GM18519 (cell line): ENCODE results near the gene TET1.
"Not testable (repeated sequence)": the region's sequence is repeated elsewhere in the genome, so short reads cannot be mapped to it uniquely, and the experiment has no call there.

ENCODE experiments used
- ATAC-seq: cut with Tn5 transposase; IDR thresholded peaks from one replicate; pipeline ENCODE4 v1.9.1; 2021; ENCODE audit warnings: mild to moderate bottlenecking, moderate library complexity; ENCODE audit not compliant: unreplicated experiment, low FRiP score

TET1 gene

GRCh38 chr10:68560186-68560942, at the start of gene TET1:
TET1 (plus strand) TSS chr10:68560337; CDS start chr10:68572339, 12,002 bp downstream.
- no peak for ATAC-seq

GRCh38 chr10:68516216-68516615, 43.9 kb upstream of the TET1 start:
- ATAC-seq: not testable (repeated sequence)

DNA sequence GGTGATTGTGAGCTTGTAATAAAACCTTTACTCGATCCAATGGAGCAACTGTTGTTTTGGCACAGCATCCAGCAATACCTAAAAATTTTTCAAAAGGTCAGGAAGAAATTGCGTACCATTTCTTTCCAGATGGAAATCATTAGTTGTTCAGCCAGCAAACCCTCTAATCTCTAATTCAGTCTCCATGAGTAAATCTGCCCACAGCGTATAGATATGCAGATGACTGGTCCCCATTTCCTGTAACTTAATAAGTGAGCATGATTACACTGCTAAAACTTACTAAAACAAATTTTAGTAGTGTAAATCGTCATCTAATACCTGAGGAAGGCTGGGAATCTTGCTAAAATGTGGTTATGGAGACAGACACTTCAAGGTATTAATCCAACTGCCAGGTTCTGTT, 43.4 kb upstream of the TET1 start:
- no peak for ATAC-seq

GRCh38 chr10:68517188-68517587, 42.9 kb upstream of the TET1 start:
- no peak for ATAC-seq

DNA sequence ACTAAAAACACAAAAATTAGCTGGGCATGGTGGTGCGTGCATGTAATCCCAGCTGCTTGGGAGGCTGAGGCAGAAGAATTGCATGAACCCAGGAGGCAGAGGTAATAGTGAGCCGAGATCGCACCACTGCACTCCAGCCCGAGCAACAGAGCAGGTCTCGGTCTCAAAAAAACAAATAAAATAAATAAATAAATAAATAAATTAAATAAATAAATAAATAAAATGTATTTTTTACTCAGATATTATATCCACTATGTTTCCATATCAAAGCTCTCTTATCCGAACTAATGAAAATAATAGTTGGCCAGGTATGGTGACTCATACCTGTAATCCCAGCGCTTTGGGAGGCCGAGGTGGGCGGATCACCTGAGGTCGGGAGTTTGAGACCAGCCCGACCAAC, 41.5 kb upstream of the TET1 start:
- not testable (repeated sequence) for ATAC-seq

DNA sequence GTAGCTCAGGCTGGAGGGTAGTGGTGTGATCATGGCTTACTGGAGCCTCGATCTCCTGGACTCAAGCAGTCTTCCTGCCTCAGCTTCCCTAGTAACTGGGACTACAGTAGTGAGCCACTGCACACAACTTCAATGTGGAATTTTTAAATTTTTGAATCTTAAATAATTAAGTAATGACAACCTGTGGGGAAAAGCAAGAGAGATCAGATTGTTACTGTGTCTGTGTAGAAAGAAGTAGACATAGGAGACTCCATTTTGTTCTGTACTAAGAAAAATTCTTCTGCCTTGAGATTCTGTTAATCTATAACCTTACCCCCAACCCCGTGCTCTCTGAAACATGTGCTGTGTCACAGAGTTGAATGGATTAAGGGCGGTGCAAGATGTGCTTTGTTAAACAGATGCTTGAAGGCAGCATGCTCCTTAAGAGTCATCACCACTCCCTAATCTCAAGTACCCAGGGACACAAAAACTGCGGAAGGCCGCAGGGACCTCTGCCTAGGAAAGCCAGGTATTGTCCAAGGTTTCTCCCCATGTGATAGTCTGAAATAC, 34.6 kb upstream of the TET1 start:
- not testable (repeated sequence) for ATAC-seq

- ATAC-seq: no peak
These were observed 33.4 kb upstream of the TET1 start for GRCh38 chr10:68526634-68527307.

DNA sequence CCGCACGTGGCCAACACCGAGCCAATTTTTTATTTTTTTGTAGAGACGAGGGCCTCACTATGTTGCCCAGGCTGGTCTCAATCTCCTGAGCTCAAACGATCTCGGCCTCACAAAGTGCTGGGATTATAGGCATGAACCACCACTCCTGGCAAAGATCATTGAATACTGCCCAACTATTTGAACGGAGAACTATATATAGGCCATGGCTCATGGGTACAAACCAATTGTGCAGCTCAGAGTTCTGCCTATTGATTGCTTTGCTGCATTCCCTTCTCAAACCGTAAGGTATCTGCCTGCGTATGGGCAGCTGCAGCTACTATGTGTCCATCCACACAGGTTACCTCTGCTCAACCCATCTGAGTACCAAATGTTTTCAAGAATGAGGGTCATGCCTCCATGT, 23.2 kb upstream of the TET1 start:
- no peak for ATAC-seq

DNA sequence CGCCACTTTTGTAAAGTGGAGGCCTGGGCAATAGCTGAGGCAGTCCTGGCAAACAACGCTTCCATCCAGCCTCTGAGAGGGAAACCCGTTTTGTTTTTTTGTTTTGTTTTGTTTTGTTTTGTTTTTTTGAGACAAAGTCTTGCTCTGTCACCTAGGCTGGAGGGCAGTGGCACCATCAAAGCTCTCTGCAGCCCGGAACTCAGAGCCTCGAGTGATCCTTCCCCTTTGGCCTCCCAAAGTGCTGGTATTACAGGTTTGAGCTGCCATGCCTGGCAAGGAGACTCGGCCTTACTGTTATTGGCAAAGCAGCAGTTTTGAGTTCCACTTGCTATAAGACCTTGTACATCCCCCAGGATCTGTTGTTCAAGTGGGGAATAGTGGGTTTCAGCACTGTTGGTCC, 22.3 kb upstream of the TET1 start:
- no peak for ATAC-seq

- no peak for ATAC-seq
These were observed 16.9 kb upstream of the TET1 start for GRCh38 chr10:68543004-68543918.

DNA sequence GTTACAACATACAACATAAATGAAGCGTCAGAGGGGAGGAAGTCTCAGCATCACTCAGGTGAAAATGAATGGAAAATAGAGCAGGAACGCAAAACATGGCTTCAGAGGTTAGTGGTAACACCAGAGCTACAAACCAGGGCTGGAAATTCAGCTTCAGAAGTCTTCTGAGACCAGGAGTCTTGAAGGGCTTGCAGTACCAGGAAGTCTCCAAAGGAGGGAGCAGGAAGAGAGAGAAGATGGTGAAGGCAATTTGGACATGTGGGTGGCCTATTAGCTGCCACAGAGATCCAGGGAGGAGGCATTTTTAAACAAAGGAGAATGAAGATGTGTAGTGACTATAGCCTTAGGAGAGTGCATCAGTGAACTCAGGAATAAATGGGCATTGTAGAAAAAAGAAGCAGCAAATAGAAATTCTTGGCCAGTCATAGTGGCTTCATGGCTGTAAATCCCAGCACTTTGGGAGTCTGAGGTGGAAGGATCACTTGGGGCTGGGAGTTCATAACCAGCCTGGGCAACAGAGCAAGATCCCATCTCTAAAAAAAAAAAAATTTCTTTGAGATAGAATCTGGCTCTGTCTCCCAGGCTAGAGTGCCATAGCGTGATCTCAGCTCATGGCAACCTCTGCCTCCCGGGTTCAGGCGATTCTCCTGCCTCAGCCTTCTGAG, 9.3 kb upstream of the TET1 start:
- peak; percentile 46 for ATAC-seq

GRCh38 chr10:68553138-68553537, 7.0 kb upstream of the TET1 start:
- ATAC-seq: no peak

GRCh38 chr10:68553599-68553998, 6.5 kb upstream of the TET1 start:
- no peak for ATAC-seq

DNA sequence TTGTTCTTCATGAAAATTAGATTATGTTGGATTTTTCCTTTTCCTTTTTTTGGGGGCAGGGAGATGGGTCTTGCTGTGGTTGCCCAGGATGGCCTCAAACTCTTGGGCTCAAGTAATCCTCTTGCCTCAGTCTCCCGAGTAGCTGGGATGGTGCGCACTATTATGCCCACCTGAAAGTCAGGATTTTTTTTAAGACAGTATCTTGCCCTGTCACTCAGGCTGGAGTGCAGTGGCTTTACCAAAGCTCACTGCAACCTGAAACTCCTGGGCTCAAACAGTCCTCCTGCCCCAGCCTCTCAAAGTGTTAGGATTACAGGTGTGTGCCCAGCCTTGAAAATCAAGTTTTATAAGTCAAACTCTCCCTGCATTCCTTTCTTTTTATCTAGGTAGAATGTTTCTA, 1.7 kb upstream of the TET1 start:
- no peak for ATAC-seq

- no peak for ATAC-seq
These were observed 886 bp upstream of the TET1 start for GRCh38 chr10:68559251-68559650.

DNA sequence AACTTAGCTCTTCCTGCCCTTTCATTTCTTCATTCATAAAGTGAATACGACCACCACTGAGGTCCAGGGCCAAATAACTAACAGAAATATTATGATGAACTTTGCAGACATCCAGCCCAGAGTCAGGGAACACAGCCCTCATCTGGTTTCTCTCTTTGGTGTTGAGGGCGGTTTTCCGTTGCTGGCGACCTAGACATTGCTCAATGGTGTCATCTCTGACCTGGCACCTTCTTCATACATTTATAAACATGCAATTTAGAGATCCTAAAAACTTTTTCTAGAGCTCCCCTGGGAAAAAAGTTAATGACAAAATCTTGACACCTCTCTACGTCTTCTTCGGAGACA, 324 bp upstream of the TET1 start:
- ATAC-seq: no peak

DNA sequence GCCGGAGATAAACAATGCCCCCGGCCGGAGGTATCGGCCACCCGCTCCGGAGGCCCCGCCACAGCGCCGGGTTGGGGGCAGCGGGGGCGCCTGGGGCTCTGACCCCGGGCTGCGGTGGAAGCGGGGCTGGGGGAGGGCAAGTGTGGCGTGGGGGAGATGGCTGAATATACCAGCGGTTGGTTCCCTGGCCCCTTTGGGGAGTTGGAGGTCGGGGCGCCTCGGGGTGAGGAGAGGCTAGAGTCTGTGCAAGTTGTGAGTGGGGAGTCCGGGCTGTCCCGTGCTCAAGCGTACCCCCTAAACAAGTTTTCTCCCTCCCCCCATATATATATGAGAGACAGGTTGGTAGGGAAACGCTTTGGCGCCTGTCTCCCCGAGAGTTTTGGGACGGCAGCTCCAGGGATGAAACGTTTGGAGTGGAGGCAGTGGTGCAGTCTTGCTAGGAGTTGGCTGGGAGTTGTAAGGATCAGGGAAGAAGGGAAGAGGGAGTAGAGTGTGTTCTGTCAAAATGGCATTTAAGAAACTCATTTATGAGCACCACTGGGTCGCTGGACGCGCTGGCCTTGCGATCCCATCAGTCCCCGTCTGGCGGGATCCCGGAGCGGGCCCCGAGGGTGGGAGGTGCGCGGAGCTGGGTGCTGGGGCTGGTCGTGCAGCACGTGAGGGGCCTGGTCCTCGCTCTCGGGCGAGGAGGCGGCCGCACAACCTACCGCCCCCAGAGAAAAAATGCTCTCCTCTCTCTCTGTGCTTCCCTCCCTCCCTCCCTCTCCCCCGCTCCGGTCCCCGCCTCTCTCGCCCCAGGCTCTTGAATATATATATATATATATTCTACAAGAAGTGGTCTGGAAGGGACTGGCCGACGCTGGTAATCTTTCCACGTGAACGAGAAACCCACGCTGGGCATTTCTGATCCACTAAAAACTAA, 1.1 kb downstream of the TET1 start:
- ATAC-seq: no peak

DNA sequence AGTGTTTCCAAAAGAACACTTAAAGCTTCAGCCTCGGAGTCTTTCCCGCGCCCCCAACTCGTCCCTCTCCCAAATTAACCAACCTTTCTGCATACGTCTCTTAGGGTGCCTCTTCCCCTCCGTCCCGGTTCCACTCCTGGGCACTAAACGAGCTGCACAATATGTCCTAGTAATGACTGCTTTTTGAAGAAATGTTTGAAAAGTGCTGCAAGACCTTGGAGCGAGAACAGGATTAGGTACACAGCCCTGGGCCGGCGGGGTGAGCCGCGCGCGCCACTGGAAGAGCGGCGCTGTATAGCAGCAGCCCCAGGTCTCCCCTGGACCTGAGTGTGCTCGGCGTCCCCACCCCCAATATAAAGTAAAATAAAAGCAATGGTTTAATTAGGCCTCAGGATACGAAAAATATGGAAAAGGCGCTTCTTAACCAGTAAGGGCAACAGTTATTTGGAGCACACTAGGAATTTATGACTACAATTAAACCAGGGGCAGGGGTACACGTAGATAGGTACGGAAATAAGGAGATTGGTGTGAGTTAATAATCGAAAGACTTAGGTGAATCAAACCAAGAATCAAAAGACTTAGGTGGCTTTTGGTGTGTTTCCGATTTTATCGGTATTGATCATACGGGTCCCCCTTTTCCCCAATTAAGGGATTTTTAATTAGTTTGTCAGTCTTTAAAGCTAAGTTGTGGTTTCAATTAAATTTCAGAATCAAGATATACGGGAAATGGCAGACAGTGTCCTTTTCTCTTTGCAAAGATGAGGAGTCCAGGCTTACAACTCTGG, 1.9 kb downstream of the TET1 start:
- ATAC-seq: no peak
